WTC11 (cell line): ENCODE measurements around the gene STKLD1. TPM values are rescaled to one million over a fixed set of nuclear protein-coding genes. Genes with fewer than 3 reads are reported as not detected.

ENCODE experiments used
- ATAC-seq: fragments of 200-7000 bp; cut with Tn5 transposase; 2 replicates; pipeline ENCODE4 v1.10.0; 2021; ENCODE audit warnings: mild to moderate bottlenecking, moderate library complexity
- CTCF ChIA-PET: fragments of 300-600 bp; sonication (Branson Sonifier 250); formaldehyde crosslinking; loops from one replicate; lab custom pipeline; 2021; ENCODE audit warnings: antibody characterized with exemption; lab: Charles Lee
- POLR2A ChIA-PET: fragments of 350-600 bp; sonication (Branson Sonifier 250); formaldehyde crosslinking; loops from one replicate; lab custom pipeline; 2021; ENCODE audit warnings: antibody characterized with exemption; lab: Charles Lee
- DNase-seq: peaks from one replicate; pipeline ENCODE4 v3.0.0; 2021; ENCODE audit warnings: low spot score
- H3K27ac Mint-ChIP-seq: 2 replicates; pipeline ENCODE4 v1.8.0; 2021; ENCODE audit warnings: mixed read lengths
- H3K27me3 Mint-ChIP-seq: 2 replicates; pipeline ENCODE4 v1.8.0; 2021; ENCODE audit warnings: low read depth, mild to moderate bottlenecking, moderate library complexity, mixed read lengths
- H3K36me3 Mint-ChIP-seq: 2 replicates; pipeline ENCODE4 v1.8.0; 2021; ENCODE audit warnings: mixed read lengths
- H3K4me1 Mint-ChIP-seq: 2 replicates; pipeline ENCODE4 v1.8.0; 2022; ENCODE audit warnings: mixed read lengths
- H3K4me3 Mint-ChIP-seq: 2 replicates; pipeline ENCODE4 v1.8.0; 2021; ENCODE audit warnings: mild to moderate bottlenecking, moderate library complexity, mixed read lengths
- H3K9me3 Mint-ChIP-seq: 2 replicates; pipeline ENCODE4 v1.8.0; 2021; ENCODE audit warnings: mixed read lengths
- ATF1 ChIP-seq: sonication (generic); formaldehyde crosslinking; IDR thresholded peaks from 2 replicates; pipeline ENCODE4 v1.8.1; 2023; ENCODE audit warnings: mild to moderate bottlenecking, moderate library complexity, missing genetic modification reagents
- ATF6 ChIP-seq: sonication (generic); formaldehyde crosslinking; IDR thresholded peaks from 2 replicates; pipeline ENCODE4 v1.8.1; 2023; ENCODE audit warnings: mild to moderate bottlenecking, missing genetic modification reagents
- CREB1 ChIP-seq: sonication (generic); formaldehyde crosslinking; IDR thresholded peaks from 2 replicates; pipeline ENCODE4 v1.8.0; 2023; ENCODE audit warnings: mild to moderate bottlenecking, missing genetic modification reagents
- CTCF ChIP-seq: fragments of 200-600 bp; IDR thresholded peaks from 2 replicates; pipeline ENCODE4 v1.8.0; 2022; ENCODE audit warnings: antibody characterized with exemption
- GABPB1 ChIP-seq: sonication (generic); formaldehyde crosslinking; IDR thresholded peaks from 2 replicates; pipeline ENCODE4 v1.8.1; 2023; ENCODE audit warnings: mild to moderate bottlenecking, missing genetic modification reagents
- MXD4 ChIP-seq: fragments of 250-450 bp; sonication (Bioruptor Pico); IDR thresholded peaks from 2 replicates; pipeline ENCODE4 v1.8.0; 2021; ENCODE audit warnings: mild to moderate bottlenecking, moderate library complexity, borderline replicate concordance
- NR2C2 ChIP-seq: sonication (generic); formaldehyde crosslinking; IDR thresholded peaks from 2 replicates; pipeline ENCODE4 v1.8.0; 2022; ENCODE audit warnings: mild to moderate bottlenecking, missing genetic modification reagents
- RELA ChIP-seq: sonication (generic); formaldehyde crosslinking; IDR thresholded peaks from 2 replicates; pipeline ENCODE4 v1.8.1; 2022; ENCODE audit warnings: missing genetic modification reagents, mild to moderate bottlenecking, borderline replicate concordance
- SMAD4 ChIP-seq: sonication (generic); formaldehyde crosslinking; IDR thresholded peaks from 2 replicates; pipeline ENCODE4 v1.8.0; 2022; ENCODE audit warnings: mild to moderate bottlenecking, missing genetic modification reagents
- SP1 ChIP-seq: sonication (generic); formaldehyde crosslinking; conservative IDR thresholded peaks from 2 replicates; pipeline ENCODE4 v1.8.1; 2022; ENCODE audit warnings: missing genetic modification reagents
- TEAD1 ChIP-seq: sonication (generic); formaldehyde crosslinking; IDR thresholded peaks from 2 replicates; pipeline ENCODE4 v1.8.0; 2022; ENCODE audit warnings: mild to moderate bottlenecking, missing genetic modification reagents
- TEAD4 ChIP-seq: sonication (generic); formaldehyde crosslinking; IDR thresholded peaks from 2 replicates; pipeline ENCODE4 v1.8.0; 2022; ENCODE audit warnings: mild to moderate bottlenecking, missing genetic modification reagents
- ZNF121 ChIP-seq: sonication (generic); formaldehyde crosslinking; IDR thresholded peaks from 2 replicates; pipeline ENCODE4 v1.8.0; 2023; ENCODE audit warnings: missing genetic modification reagents
- ZNF317 ChIP-seq: sonication (generic); formaldehyde crosslinking; IDR thresholded peaks from 2 replicates; pipeline ENCODE4 v1.8.1; 2023; ENCODE audit warnings: low read depth, mild to moderate bottlenecking, moderate library complexity, missing genetic modification reagents, borderline replicate concordance
- ZNF671 ChIP-seq: fragments of 250-450 bp; sonication (Bioruptor Pico); IDR thresholded peaks from 2 replicates; pipeline ENCODE4 v1.8.0; 2021; ENCODE audit warnings: mild to moderate bottlenecking
- total RNA-seq: library from RNA; stranded (reverse); gene quantifications from 3 replicates; pipeline ENCODE4 v1.2.3, GENCODE V29; 2021
- TF ChIP-seq, protein P1 (sequence below): fragments of 250-450 bp; sonication (Bioruptor Pico); IDR thresholded peaks from 2 replicates; pipeline ENCODE4 v1.9.0; 2021; ENCODE audit warnings: moderate library complexity, mild to moderate bottlenecking, inconsistent platforms, borderline replicate concordance
- TF ChIP-seq, protein P2 (sequence below): fragments of 250-450 bp; sonication (Bioruptor Pico); IDR thresholded peaks from 2 replicates; pipeline ENCODE4 v1.9.0; 2021; ENCODE audit warnings: mild to moderate bottlenecking
- TF ChIP-seq, protein P3 (sequence below): sonication (generic); formaldehyde crosslinking; IDR thresholded peaks from 2 replicates; pipeline ENCODE4 v1.8.1; 2023; ENCODE audit warnings: mild to moderate bottlenecking, missing genetic modification reagents
- TF ChIP-seq, protein P4 (sequence below): sonication (generic); formaldehyde crosslinking; IDR thresholded peaks from 2 replicates; pipeline ENCODE4 v1.8.0; 2022; ENCODE audit warnings: mild to moderate bottlenecking, missing genetic modification reagents
- TF ChIP-seq, protein P5 (sequence below): sonication (generic); formaldehyde crosslinking; IDR thresholded peaks from 2 replicates; pipeline ENCODE4 v1.8.1; 2022; ENCODE audit warnings: low read depth, mild to moderate bottlenecking, moderate library complexity, missing genetic modification reagents, borderline replicate concordance

Gene STKLD1
- total RNA-seq, 1 experiment from 2014 or later, result 0.98 TPM

- TF ChIP-seq CTCF (peak; percentile 92), ZNF121 (CRISPR knock-in tag) (peak; percentile 73), CREB1 (CRISPR knock-in tag) (no peak), ATF1 (no peak), SP1 (0 out of 2 replicates have a peak, but pooled peaks have one; percentile 11)
- TF ChIP-seq, all 79 proteins: peak for 3
- ATAC-seq, result peak; percentile 86
- Mint-ChIP-seq H3K4me1 (no peaks in the 10 kb centered on the region), H3K27me3 (no peaks in the 10 kb centered on the region), H3K27ac (peak overlapping the region; percentile 82), H3K36me3 (peaks cover 55% of the 10 kb centered on the region), H3K9me3 (no peaks in the 10 kb centered on the region), H3K4me3 (no peak overlapping the region)
- ChIA-PET CTCF (no interaction called here), POLR2A (no interaction called here)
- DNase-seq, result peak; percentile 86
These were observed 30.5 kb downstream of the STKLD1 start for GRCh38 chr9:133406480-133407307.

DNA sequence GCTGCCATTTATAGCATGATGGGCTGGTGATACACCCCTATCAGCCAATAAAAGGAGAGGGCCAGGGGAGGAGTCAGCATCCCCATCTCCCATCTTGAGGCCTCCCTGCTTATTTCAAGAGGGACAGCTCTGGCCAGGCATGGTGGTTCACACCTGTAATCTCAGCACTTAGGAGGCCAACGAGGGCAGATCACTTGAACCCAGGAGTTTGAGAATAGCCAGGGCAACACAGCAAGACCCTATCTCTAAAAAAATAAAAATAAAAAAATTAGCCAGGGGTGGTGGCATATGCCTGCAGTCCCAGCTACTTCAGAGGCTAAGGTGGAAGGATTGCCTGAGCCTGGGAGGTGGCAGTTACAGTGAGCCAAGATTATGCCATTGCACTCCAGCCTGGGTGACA, 31.9 kb downstream of the STKLD1 start:
- no peaks in the 10 kb centered on the region for H3K27me3 Mint-ChIP-seq
- H3K4me1 Mint-ChIP-seq, result no peaks in the 10 kb centered on the region
- H3K9me3 Mint-ChIP-seq, result no peaks in the 10 kb centered on the region
- ATAC-seq (no peak), DNase-seq (no peak)
- TF ChIP-seq TEAD4 (CRISPR knock-in tag) (no peak), ZNF671 (CRISPR knock-in tag) (no peak), MXD4 (CRISPR knock-in tag) (no peak), SMAD4 (CRISPR knock-in tag) (no peak), CREB1 (CRISPR knock-in tag) (no peak), ZNF317 (CRISPR knock-in tag) (no peak), TEAD1 (CRISPR knock-in tag) (no peak), RELA (no peak), ATF1 (no peak), NR2C2 (no peak), GABPB1 (no peak), ATF6 (CRISPR knock-in tag) (no peak)
- TF ChIP-seq, protein P1, sequence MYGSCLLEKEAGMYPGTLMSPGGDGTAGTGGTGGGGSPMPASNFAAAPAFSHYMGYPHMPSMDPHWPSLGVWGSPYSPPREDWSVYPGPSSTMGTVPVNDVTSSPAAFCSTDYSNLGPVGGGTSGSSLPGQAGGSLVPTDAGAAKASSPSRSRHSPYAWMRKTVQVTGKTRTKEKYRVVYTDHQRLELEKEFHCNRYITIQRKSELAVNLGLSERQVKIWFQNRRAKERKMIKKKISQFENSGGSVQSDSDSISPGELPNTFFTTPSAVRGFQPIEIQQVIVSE (CRISPR knock-in tag), result no peak
- TF ChIP-seq, protein P2, sequence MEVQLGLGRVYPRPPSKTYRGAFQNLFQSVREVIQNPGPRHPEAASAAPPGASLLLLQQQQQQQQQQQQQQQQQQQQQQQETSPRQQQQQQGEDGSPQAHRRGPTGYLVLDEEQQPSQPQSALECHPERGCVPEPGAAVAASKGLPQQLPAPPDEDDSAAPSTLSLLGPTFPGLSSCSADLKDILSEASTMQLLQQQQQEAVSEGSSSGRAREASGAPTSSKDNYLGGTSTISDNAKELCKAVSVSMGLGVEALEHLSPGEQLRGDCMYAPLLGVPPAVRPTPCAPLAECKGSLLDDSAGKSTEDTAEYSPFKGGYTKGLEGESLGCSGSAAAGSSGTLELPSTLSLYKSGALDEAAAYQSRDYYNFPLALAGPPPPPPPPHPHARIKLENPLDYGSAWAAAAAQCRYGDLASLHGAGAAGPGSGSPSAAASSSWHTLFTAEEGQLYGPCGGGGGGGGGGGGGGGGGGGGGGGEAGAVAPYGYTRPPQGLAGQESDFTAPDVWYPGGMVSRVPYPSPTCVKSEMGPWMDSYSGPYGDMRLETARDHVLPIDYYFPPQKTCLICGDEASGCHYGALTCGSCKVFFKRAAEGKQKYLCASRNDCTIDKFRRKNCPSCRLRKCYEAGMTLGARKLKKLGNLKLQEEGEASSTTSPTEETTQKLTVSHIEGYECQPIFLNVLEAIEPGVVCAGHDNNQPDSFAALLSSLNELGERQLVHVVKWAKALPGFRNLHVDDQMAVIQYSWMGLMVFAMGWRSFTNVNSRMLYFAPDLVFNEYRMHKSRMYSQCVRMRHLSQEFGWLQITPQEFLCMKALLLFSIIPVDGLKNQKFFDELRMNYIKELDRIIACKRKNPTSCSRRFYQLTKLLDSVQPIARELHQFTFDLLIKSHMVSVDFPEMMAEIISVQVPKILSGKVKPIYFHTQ (CRISPR knock-in tag), result no peak
- TF ChIP-seq, protein P3, sequence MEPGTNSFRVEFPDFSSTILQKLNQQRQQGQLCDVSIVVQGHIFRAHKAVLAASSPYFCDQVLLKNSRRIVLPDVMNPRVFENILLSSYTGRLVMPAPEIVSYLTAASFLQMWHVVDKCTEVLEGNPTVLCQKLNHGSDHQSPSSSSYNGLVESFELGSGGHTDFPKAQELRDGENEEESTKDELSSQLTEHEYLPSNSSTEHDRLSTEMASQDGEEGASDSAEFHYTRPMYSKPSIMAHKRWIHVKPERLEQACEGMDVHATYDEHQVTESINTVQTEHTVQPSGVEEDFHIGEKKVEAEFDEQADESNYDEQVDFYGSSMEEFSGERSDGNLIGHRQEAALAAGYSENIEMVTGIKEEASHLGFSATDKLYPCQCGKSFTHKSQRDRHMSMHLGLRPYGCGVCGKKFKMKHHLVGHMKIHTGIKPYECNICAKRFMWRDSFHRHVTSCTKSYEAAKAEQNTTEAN (CRISPR knock-in tag), result no peak
- TF ChIP-seq, protein P4, sequence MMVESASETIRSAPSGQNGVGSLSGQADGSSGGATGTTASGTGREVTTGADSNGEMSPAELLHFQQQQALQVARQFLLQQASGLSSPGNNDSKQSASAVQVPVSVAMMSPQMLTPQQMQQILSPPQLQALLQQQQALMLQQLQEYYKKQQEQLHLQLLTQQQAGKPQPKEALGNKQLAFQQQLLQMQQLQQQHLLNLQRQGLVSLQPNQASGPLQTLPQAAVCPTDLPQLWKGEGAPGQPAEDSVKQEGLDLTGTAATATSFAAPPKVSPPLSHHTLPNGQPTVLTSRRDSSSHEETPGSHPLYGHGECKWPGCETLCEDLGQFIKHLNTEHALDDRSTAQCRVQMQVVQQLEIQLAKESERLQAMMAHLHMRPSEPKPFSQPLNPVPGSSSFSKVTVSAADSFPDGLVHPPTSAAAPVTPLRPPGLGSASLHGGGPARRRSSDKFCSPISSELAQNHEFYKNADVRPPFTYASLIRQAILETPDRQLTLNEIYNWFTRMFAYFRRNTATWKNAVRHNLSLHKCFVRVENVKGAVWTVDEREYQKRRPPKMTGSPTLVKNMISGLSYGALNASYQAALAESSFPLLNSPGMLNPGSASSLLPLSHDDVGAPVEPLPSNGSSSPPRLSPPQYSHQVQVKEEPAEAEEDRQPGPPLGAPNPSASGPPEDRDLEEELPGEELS, result no peak
- TF ChIP-seq, protein P5, sequence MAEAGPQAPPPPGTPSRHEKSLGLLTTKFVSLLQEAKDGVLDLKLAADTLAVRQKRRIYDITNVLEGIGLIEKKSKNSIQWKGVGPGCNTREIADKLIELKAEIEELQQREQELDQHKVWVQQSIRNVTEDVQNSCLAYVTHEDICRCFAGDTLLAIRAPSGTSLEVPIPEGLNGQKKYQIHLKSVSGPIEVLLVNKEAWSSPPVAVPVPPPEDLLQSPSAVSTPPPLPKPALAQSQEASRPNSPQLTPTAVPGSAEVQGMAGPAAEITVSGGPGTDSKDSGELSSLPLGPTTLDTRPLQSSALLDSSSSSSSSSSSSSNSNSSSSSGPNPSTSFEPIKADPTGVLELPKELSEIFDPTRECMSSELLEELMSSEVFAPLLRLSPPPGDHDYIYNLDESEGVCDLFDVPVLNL, result no peak
- no peak overlapping the region for H3K27ac Mint-ChIP-seq
- H3K4me3 Mint-ChIP-seq, result no peak overlapping the region
- POLR2A ChIA-PET, result no interaction called here
- CTCF ChIA-PET, result no interaction called here
- H3K36me3 Mint-ChIP-seq, result peaks cover 68% of the 10 kb centered on the region
